A549 treated with RU486 at 1 μM for 4 hours (cell line): ENCODE measurements around the gene TOR1AIP2. TPM values are rescaled to one million over a fixed set of nuclear protein-coding genes. Genes with fewer than 3 reads are reported as not detected.

Experiments
- total RNA-seq: library from RNA; stranded (reverse); fragments of 200-300 nt; extraction: Qiagen RNA extraction; gene quantifications from 5 replicates; pipeline ENCODE4 v1.2.3, GENCODE V29; 2022; ENCODE audit warnings: low read depth

TOR1AIP2 gene
- 14.4 to 19.9 TPM (median 18.0 TPM) in 5 replicates for total RNA-seq

GRCh38 chr1:179877586-179878265 lies at the start of gene TOR1AIP2:
TOR1AIP2 (minus strand) TSS chr1:179877803; CDS start chr1:179852665, 25,138 bp downstream.

GRCh38 chr1:179882253-179883039 lies 4.8 kb upstream of the TOR1AIP2 start, which contains the start of gene TOR1AIP1:
TOR1AIP1 (plus strand) TSS chr1:179882285; CDS start chr1:179882503, 218 bp downstream.

Other genes with a start within 250 kb of the TOR1AIP2 start
- gene FAM163A, start 134.5 kb downstream of the TOR1AIP2 start, total RNA-seq = not detected in 5 replicates
- 29.6 to 39.0 TPM (median 32.9 TPM) in 5 replicates for gene TOR1AIP1, start 4.5 kb upstream of the TOR1AIP2 start, total RNA-seq
- 6.7 to 12.4 TPM (median 12.3 TPM) in 5 replicates for gene CEP350, start 77.0 kb upstream of the TOR1AIP2 start, total RNA-seq